Measurements from ENCODE around the gene GDAP2. TPM values are rescaled to one million over a fixed set of nuclear protein-coding genes. Genes with fewer than 3 reads are reported as not detected.

The GDAP2 gene
- total RNA-seq, 1 experiment from 2014 or later, result 14.5 TPM

DNA sequence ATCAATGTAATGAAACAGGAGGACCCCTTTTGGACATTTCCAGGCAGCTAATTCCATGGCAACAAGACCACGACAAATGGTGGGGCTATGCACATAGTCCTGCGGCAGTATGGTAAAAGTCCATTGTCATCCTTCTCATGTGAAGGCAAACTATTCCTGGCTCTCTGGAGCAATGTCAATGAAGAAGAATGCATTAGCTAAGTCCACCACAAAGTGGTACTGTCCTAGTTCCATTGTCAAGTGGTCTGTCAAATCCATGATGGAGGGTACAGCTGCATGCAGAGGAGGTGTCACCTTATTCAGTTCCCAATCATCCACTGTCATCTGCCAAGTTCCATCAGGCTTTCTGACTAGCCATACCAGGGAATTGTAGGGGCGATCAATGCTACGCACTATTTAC lies 110.1 kb downstream of the GDAP2 start:
- TF ChIP-seq TCF7L2 (IDR thresholded peaks at IDR 0.05; ENCODE audit: low read depth, low read length) (no peak), SIN3A (IDR thresholded peaks at IDR 0.05; ENCODE audit: borderline replicate concordance, insufficient read depth, low read depth, low read length) (no peak)
- TF ChIP-seq, protein P1, sequence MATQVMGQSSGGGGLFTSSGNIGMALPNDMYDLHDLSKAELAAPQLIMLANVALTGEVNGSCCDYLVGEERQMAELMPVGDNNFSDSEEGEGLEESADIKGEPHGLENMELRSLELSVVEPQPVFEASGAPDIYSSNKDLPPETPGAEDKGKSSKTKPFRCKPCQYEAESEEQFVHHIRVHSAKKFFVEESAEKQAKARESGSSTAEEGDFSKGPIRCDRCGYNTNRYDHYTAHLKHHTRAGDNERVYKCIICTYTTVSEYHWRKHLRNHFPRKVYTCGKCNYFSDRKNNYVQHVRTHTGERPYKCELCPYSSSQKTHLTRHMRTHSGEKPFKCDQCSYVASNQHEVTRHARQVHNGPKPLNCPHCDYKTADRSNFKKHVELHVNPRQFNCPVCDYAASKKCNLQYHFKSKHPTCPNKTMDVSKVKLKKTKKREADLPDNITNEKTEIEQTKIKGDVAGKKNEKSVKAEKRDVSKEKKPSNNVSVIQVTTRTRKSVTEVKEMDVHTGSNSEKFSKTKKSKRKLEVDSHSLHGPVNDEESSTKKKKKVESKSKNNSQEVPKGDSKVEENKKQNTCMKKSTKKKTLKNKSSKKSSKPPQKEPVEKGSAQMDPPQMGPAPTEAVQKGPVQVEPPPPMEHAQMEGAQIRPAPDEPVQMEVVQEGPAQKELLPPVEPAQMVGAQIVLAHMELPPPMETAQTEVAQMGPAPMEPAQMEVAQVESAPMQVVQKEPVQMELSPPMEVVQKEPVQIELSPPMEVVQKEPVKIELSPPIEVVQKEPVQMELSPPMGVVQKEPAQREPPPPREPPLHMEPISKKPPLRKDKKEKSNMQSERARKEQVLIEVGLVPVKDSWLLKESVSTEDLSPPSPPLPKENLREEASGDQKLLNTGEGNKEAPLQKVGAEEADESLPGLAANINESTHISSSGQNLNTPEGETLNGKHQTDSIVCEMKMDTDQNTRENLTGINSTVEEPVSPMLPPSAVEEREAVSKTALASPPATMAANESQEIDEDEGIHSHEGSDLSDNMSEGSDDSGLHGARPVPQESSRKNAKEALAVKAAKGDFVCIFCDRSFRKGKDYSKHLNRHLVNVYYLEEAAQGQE (IDR thresholded peaks at IDR 0.05; ENCODE audit: insufficient read depth in 1 of 2, low read depth in 2 of 2, low read length in 1 of 2), result no peak
- TF ChIP-seq, protein P2, sequence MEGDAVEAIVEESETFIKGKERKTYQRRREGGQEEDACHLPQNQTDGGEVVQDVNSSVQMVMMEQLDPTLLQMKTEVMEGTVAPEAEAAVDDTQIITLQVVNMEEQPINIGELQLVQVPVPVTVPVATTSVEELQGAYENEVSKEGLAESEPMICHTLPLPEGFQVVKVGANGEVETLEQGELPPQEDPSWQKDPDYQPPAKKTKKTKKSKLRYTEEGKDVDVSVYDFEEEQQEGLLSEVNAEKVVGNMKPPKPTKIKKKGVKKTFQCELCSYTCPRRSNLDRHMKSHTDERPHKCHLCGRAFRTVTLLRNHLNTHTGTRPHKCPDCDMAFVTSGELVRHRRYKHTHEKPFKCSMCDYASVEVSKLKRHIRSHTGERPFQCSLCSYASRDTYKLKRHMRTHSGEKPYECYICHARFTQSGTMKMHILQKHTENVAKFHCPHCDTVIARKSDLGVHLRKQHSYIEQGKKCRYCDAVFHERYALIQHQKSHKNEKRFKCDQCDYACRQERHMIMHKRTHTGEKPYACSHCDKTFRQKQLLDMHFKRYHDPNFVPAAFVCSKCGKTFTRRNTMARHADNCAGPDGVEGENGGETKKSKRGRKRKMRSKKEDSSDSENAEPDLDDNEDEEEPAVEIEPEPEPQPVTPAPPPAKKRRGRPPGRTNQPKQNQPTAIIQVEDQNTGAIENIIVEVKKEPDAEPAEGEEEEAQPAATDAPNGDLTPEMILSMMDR (IDR thresholded peaks at IDR 0.05), result no peak
- ChIA-PET CTCF (no interaction called here), POLR2A (no interaction called here)
- no peak overlapping the region for H3K27ac ChIP-seq (ENCODE audit: low read length)
- no peaks in the 10 kb centered on the region for H3K36me3 ChIP-seq (ENCODE audit: control insufficient read depth, insufficient read depth, low read length)
- H3K27me3 ChIP-seq (ENCODE audit: control insufficient read depth, insufficient read depth, low read length), result no peaks in the 10 kb centered on the region
- in situ Hi-C loops (cut with HindIII; ENCODE audit: low pct_unique_long_range_greater_than_20kb, low sequenced_read_pairs) (no loop called here), intact Hi-C loops (cut with micrococcal nuclease; ENCODE audit: unreplicated experiment) (loop anchor here (10.0 kb wide), 1 partner anchor 76 kb away; no protein-coding TSS in a partner anchor)
- H3K9me3 ChIP-seq (ENCODE audit: control insufficient read depth, insufficient read depth, low read depth, low read length), result no peaks in the 10 kb centered on the region
- ATAC-seq (no peak), DNase-seq (ENCODE audit: low read depth, low spot score) (no peak)
- no TSS peak for BruUV-seq (replicated peaks)
- no peaks in the 10 kb centered on the region for H3K4me1 ChIP-seq (ENCODE audit: control insufficient read depth, insufficient read depth, low read length)
- H3K4me3 ChIP-seq (ENCODE audit: low read depth in 2 of 2, low read length in 2 of 2), result no peak overlapping the region

DNA sequence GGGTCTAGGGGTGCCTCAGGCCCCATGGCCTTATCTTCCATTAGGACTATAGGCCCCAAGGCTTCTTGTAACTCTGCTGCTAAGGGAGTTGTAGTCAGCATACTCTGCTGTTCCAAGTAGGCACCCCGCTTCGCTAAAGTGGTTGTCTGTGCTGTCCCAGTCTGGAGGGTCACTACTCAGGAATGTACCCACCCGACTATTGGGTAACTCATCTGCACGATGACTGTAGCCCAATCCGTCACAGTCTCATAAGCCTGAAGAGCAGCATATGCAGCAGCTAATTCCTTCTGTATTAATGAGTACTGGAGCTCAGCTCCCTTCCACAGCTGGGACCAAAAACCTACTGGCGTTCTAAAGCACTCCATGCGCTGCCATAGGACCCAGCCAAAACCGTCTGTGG lies 111.0 kb downstream of the GDAP2 start:
- Histone ChIP-seq H3K4me1 (ENCODE audit: control insufficient read depth, insufficient read depth, low read length) (no peaks in the 10 kb centered on the region), H3K27ac (ENCODE audit: low read length) (no peak overlapping the region), H3K4me3 (ENCODE audit: low read depth in 2 of 2, low read length in 2 of 2) (no peak overlapping the region), H3K36me3 (ENCODE audit: control insufficient read depth, insufficient read depth, low read length) (no peaks in the 10 kb centered on the region), H3K9me3 (ENCODE audit: control insufficient read depth, insufficient read depth, low read depth, low read length) (no peaks in the 10 kb centered on the region), H3K27me3 (ENCODE audit: control insufficient read depth, insufficient read depth, low read length) (no peaks in the 10 kb centered on the region)
- intact Hi-C loops (cut with micrococcal nuclease; ENCODE audit: unreplicated experiment), result loop anchor here (10.0 kb wide), 1 partner anchor 76 kb away; no protein-coding TSS in a partner anchor
- DNase-seq (ENCODE audit: low read depth, low spot score), result no peak
- ChIA-PET CTCF (no interaction called here), POLR2A (no interaction called here)
- ATAC-seq, result no peak
- BruUV-seq (replicated peaks), result no TSS peak
- TF ChIP-seq POLR2AphosphoS5 (IDR thresholded peaks at IDR 0.05; ENCODE audit: low read depth, low read length), result no peak
- TF ChIP-seq, protein P2 (IDR thresholded peaks at IDR 0.05), result no peak
- in situ Hi-C loops (cut with HindIII; ENCODE audit: low pct_unique_long_range_greater_than_20kb, low sequenced_read_pairs), result no loop called here

DNA sequence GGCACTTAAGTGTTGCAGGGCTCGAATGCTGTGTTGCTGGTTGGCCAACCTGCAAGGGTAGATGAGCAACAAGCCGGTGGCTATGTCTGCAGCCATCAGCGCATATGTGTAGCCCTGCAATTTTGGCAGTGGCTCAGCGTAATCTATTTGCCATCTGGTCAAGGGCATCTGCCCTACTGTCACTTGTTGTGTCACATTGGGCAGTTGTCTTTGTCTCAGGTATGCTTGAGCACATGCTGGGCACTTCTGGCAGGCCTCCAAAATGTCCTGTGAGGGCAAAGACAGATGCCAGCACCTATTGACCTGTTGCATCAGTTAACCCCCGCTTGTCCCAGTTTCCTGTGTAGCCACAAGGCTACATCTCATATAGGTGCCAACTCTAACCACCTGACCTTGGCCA lies 111.8 kb downstream of the GDAP2 start:
- no peaks in the 10 kb centered on the region for H3K27me3 ChIP-seq (ENCODE audit: control insufficient read depth, insufficient read depth, low read length)
- no peaks in the 10 kb centered on the region for H3K9me3 ChIP-seq (ENCODE audit: control insufficient read depth, insufficient read depth, low read depth, low read length)
- no peaks in the 10 kb centered on the region for H3K4me1 ChIP-seq (ENCODE audit: control insufficient read depth, insufficient read depth, low read length)
- no peak overlapping the region for H3K27ac ChIP-seq (ENCODE audit: low read length)
- no TSS peak for BruUV-seq (replicated peaks)
- CTCF ChIA-PET, result no interaction called here
- DNase-seq (ENCODE audit: low read depth, low spot score) (no peak), ATAC-seq (no peak)
- POLR2A ChIA-PET, result no interaction called here
- no peaks in the 10 kb centered on the region for H3K36me3 ChIP-seq (ENCODE audit: control insufficient read depth, insufficient read depth, low read length)
- TF ChIP-seq POLR2AphosphoS5 (IDR thresholded peaks at IDR 0.05; ENCODE audit: low read depth, low read length), result no peak
- no peak for TF ChIP-seq SIN3A (IDR thresholded peaks at IDR 0.05; ENCODE audit: borderline replicate concordance, insufficient read depth, low read depth, low read length)
- no peak for TF ChIP-seq TCF7L2 (IDR thresholded peaks at IDR 0.05; ENCODE audit: low read depth, low read length)
- TF ChIP-seq, protein P2 (IDR thresholded peaks at IDR 0.05), result no peak
- TF ChIP-seq, protein P1 (IDR thresholded peaks at IDR 0.05; ENCODE audit: insufficient read depth in 1 of 2, low read depth in 2 of 2, low read length in 1 of 2), result no peak
- H3K4me3 ChIP-seq (ENCODE audit: low read depth in 2 of 2, low read length in 2 of 2), result no peak overlapping the region
- in situ Hi-C loops (cut with HindIII; ENCODE audit: low pct_unique_long_range_greater_than_20kb, low sequenced_read_pairs) (no loop called here), intact Hi-C loops (cut with micrococcal nuclease; ENCODE audit: unreplicated experiment) (loop anchor here (10.0 kb wide), 1 partner anchor 77 kb away; no protein-coding TSS in a partner anchor)
